GM19328 (cell line): ENCODE measurements around the gene ZNF276.
A peak's percentile ranks its signal among the peaks of the same experiment; 100 is the strongest.
"Not testable (repeated sequence)": the region's sequence is repeated elsewhere in the genome, so short reads cannot be mapped to it uniquely, and the experiment has no call there.

ENCODE experiments used
- ATAC-seq: cut with Tn5 transposase; IDR thresholded peaks from one replicate; pipeline ENCODE4 v1.9.1; 2021; ENCODE audit warnings: mild to moderate bottlenecking, moderate library complexity; ENCODE audit not compliant: unreplicated experiment

Gene ZNF276

GRCh38 chr16:89695086-89695874 is 26.1 kb upstream of the ZNF276 start:
- no peak for ATAC-seq

- ATAC-seq = no peak
Measured at GRCh38 chr16:89695875-89696669, 25.3 kb upstream of the ZNF276 start.

GRCh38 chr16:89696670-89697128 is 24.6 kb upstream of the ZNF276 start:
- ATAC-seq = no peak

GRCh38 chr16:89697161-89697615 is 24.1 kb upstream of the ZNF276 start:
- ATAC-seq = no peak

- no peak for ATAC-seq
Measured at GRCh38 chr16:89697616-89698331, 23.6 kb upstream of the ZNF276 start.

GRCh38 chr16:89698717-89699116 is 22.6 kb upstream of the ZNF276 start:
- ATAC-seq = not testable (repeated sequence)

GRCh38 chr16:89699629-89700099 is 21.7 kb upstream of the ZNF276 start:
- ATAC-seq = not testable (repeated sequence)

- ATAC-seq = peak; percentile 35
Measured at GRCh38 chr16:89700100-89700648, 21.2 kb upstream of the ZNF276 start.

- ATAC-seq = no peak
Measured at GRCh38 chr16:89700649-89701424, 20.5 kb upstream of the ZNF276 start.

GRCh38 chr16:89701425-89702406 is 19.6 kb upstream of the ZNF276 start, which contains the start of gene SPATA2L:
TSS of gene SPATA2L (minus strand) at chr16:89701705. CDS start at chr16:89701232, 473 bp downstream.
- peak; percentile 73 for ATAC-seq

- ATAC-seq = no peak
Measured at GRCh38 chr16:89704281-89704680, 17.1 kb upstream of the ZNF276 start.

- no peak for ATAC-seq
Measured at GRCh38 chr16:89705006-89705405, 16.3 kb upstream of the ZNF276 start.

GRCh38 chr16:89706518-89707260 is 14.6 kb upstream of the ZNF276 start:
- ATAC-seq = no peak

- no peak for ATAC-seq
Measured at GRCh38 chr16:89707695-89708094, 13.6 kb upstream of the ZNF276 start.

- no peak for ATAC-seq
Measured at GRCh38 chr16:89708481-89708931, 12.8 kb upstream of the ZNF276 start.

- ATAC-seq = no peak
Measured at GRCh38 chr16:89709166-89709565, 12.2 kb upstream of the ZNF276 start.

- no peak for ATAC-seq
Measured at GRCh38 chr16:89709716-89710432, 11.5 kb upstream of the ZNF276 start.
